ENCODE data around the gene THOP1.

DNA sequence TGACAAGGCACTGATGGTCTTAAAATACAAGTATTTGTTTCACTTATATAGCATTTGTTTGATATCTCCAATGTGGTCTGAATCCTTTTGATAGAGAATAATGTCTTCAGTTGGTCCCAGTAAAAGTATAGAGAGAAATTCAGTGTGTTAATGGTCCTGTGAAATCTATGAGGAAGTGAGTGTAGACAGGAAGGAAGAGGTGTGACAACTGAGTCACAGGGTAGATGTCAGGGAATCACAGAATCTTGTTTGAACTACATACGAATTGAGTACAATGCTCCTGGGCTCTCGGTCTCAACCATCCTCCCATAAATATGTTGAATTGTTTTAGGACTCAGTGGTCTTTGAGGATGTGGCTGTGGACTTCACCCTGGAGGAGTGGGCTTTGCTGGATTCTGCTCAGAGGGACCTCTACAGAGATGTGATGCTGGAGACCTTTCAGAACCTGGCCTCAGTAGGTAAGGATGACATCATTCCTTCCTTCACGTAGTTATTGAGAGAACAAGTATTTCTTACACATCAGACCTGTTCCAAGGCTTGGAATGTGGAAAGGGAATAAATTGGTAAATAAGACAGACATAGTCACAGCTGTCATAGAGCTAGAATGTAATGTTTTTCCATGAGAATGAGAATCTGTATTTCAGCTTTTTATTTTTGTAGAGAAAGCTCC, 65.1 kb downstream of the THOP1 start:
- no peak for TF ChIP-seq POLR2AphosphoS5 (IDR thresholded peaks at IDR 0.05; ENCODE audit: insufficient read depth in 1 of 2, low read depth in 1 of 2)
- TF ChIP-seq, protein P1, sequence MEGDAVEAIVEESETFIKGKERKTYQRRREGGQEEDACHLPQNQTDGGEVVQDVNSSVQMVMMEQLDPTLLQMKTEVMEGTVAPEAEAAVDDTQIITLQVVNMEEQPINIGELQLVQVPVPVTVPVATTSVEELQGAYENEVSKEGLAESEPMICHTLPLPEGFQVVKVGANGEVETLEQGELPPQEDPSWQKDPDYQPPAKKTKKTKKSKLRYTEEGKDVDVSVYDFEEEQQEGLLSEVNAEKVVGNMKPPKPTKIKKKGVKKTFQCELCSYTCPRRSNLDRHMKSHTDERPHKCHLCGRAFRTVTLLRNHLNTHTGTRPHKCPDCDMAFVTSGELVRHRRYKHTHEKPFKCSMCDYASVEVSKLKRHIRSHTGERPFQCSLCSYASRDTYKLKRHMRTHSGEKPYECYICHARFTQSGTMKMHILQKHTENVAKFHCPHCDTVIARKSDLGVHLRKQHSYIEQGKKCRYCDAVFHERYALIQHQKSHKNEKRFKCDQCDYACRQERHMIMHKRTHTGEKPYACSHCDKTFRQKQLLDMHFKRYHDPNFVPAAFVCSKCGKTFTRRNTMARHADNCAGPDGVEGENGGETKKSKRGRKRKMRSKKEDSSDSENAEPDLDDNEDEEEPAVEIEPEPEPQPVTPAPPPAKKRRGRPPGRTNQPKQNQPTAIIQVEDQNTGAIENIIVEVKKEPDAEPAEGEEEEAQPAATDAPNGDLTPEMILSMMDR (IDR thresholded peaks at IDR 0.05), result no peak
